SK-N-SH treated with all-trans-retinoic acid at 6 μM for 48 hours (cell line): ENCODE data around the gene TLCD5.
A peak's percentile ranks its signal among the peaks of the same experiment; 100 is the strongest.

ENCODE experiments used
- ATAC-seq: fragments of 200-7000 bp; cut with Tn5 transposase; 3 replicates; pipeline ENCODE4 v1.9.1; 2020; ENCODE audit warnings: mild to moderate bottlenecking, moderate library complexity
- ARNTL ChIP-seq: fragments of 450-650 bp; formaldehyde crosslinking; IDR thresholded peaks from 2 replicates; pipeline ENCODE4 v1.5.0; 2020; ENCODE audit warnings: low read depth, mild to moderate bottlenecking, moderate library complexity, borderline replicate concordance
- BACH2 ChIP-seq: fragments of 250-450 bp; sonication (Bioruptor Pico); IDR thresholded peaks from 2 replicates; pipeline ENCODE4 v1.9.0; 2021; ENCODE audit warnings: mild to moderate bottlenecking, borderline replicate concordance
- CSDC2 ChIP-seq: fragments of 250-450 bp; sonication (Bioruptor Pico); IDR thresholded peaks from 2 replicates; pipeline ENCODE4 v1.5.0; 2020; ENCODE audit warnings: mild to moderate bottlenecking, moderate library complexity
- CSRNP3 ChIP-seq: fragments of 250-450 bp; sonication (Bioruptor Pico); IDR thresholded peaks from 2 replicates; pipeline ENCODE4 v1.5.1; 2021; ENCODE audit warnings: mild to moderate bottlenecking, moderate library complexity
- ESRRG ChIP-seq: fragments of 250-450 bp; sonication (Bioruptor Pico); IDR thresholded peaks from 2 replicates; pipeline ENCODE4 v1.6.1; 2021; ENCODE audit warnings: mild to moderate bottlenecking
- GLIS3 ChIP-seq: fragments of 250-450 bp; sonication (Bioruptor Pico); IDR thresholded peaks from 2 replicates; pipeline ENCODE4 v1.5.0; 2020; ENCODE audit warnings: mild to moderate bottlenecking, moderate library complexity
- ISL1 ChIP-seq: fragments of 250-450 bp; sonication (Bioruptor Pico); IDR thresholded peaks from 2 replicates; pipeline ENCODE4 v2.1.2; 2022; ENCODE audit warnings: mild to moderate bottlenecking, moderate library complexity
- OSR1 ChIP-seq: fragments of 250-450 bp; sonication (Bioruptor Pico); IDR thresholded peaks from 2 replicates; pipeline ENCODE4 v1.8.0; 2022; ENCODE audit warnings: moderate library complexity, mild to moderate bottlenecking, inconsistent platforms
- PATZ1 ChIP-seq: fragments of 250-450 bp; sonication (Bioruptor Pico); IDR thresholded peaks from 2 replicates; pipeline ENCODE4 v1.8.0; 2020; ENCODE audit warnings: mild to moderate bottlenecking, moderate library complexity, borderline replicate concordance
- PPARA ChIP-seq: fragments of 250-450 bp; sonication (Bioruptor Pico); IDR thresholded peaks from 2 replicates; pipeline ENCODE4 v1.5.0; 2020; ENCODE audit warnings: mild to moderate bottlenecking, borderline replicate concordance
- RARB ChIP-seq: fragments of 250-450 bp; sonication (Bioruptor Pico); IDR thresholded peaks from 2 replicates; pipeline ENCODE4 v1.8.0; 2021; ENCODE audit warnings: mild to moderate bottlenecking, moderate library complexity
- SNAI2 ChIP-seq: fragments of 250-450 bp; sonication (Bioruptor Pico); IDR thresholded peaks from 2 replicates; pipeline ENCODE4 v1.5.0; 2020; ENCODE audit warnings: mild to moderate bottlenecking, moderate library complexity
- TCF4 ChIP-seq: fragments of 250-450 bp; sonication (Bioruptor Pico); IDR thresholded peaks from 2 replicates; pipeline ENCODE4 v1.8.0; 2021; ENCODE audit warnings: mild to moderate bottlenecking, moderate library complexity, borderline replicate concordance
- TOX ChIP-seq: fragments of 250-450 bp; sonication (Bioruptor Pico); IDR thresholded peaks from 2 replicates; pipeline ENCODE4 v1.8.0; 2021; ENCODE audit warnings: mild to moderate bottlenecking, moderate library complexity, borderline replicate concordance
- TSHZ2 ChIP-seq: fragments of 250-450 bp; sonication (Bioruptor Pico); IDR thresholded peaks from 2 replicates; pipeline ENCODE4 v1.5.0; 2020; ENCODE audit warnings: mild to moderate bottlenecking, moderate library complexity
- ZC3H10 ChIP-seq: fragments of 250-450 bp; sonication (Bioruptor Pico); IDR thresholded peaks from 2 replicates; pipeline ENCODE4 v1.5.1; 2021; ENCODE audit warnings: mild to moderate bottlenecking, moderate library complexity
- ZFP3 ChIP-seq: fragments of 250-450 bp; sonication (Bioruptor Pico); IDR thresholded peaks from 2 replicates; pipeline ENCODE4 v1.5.0; 2020; ENCODE audit warnings: mild to moderate bottlenecking, moderate library complexity
- ZNF70 ChIP-seq: fragments of 450-650 bp; formaldehyde crosslinking; IDR thresholded peaks from 2 replicates; pipeline ENCODE4 v1.5.0; 2020; ENCODE audit warnings: mild to moderate bottlenecking, moderate library complexity
- ZNF8 ChIP-seq: fragments of 450-650 bp; formaldehyde crosslinking; IDR thresholded peaks from 2 replicates; pipeline ENCODE4 v1.5.0; 2020; ENCODE audit warnings: mild to moderate bottlenecking, moderate library complexity
- TF ChIP-seq, protein P1 (sequence below): fragments of 250-450 bp; sonication (Bioruptor Pico); IDR thresholded peaks from 2 replicates; pipeline ENCODE4 v1.5.1; 2020; ENCODE audit warnings: low read depth, mild to moderate bottlenecking, moderate library complexity
- TF ChIP-seq, protein P2 (sequence below): fragments of 250-450 bp; sonication (Bioruptor Pico); IDR thresholded peaks from 2 replicates; pipeline ENCODE4 v1.8.0; 2021; ENCODE audit warnings: low read depth, mild to moderate bottlenecking, moderate library complexity, borderline replicate concordance

Gene TLCD5

DNA sequence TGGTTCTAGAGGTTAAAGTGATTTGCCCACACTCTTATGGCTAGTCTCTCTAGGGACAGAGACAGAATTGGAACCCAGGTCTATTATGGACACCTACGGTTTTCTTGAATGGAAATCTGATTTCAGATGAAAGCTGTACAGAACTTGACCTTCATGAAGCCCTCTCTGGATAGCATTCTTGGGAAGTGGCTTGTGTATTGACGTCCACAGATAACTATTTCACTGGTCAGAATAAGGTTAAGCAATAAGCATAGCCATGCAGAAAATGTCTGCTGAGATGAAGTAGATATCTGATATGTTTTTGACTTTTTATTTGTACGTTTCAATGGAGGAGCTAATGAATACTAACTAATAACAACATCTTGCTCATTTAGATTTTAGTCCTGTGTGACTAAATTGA lies 1.1 kb downstream of the TLCD5 start:
- peak; percentile 39 for ATAC-seq
- TF ChIP-seq, protein P1, sequence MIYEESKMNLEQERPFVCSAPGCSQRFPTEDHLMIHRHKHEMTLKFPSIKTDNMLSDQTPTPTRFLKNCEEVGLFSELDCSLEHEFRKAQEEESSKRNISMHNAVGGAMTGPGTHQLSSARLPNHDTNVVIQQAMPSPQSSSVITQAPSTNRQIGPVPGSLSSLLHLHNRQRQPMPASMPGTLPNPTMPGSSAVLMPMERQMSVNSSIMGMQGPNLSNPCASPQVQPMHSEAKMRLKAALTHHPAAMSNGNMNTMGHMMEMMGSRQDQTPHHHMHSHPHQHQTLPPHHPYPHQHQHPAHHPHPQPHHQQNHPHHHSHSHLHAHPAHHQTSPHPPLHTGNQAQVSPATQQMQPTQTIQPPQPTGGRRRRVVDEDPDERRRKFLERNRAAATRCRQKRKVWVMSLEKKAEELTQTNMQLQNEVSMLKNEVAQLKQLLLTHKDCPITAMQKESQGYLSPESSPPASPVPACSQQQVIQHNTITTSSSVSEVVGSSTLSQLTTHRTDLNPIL = no peak
- no peak for TF ChIP-seq ESRRG
- no peak for TF ChIP-seq PATZ1
- TF ChIP-seq ZNF70 = no peak
- no peak for TF ChIP-seq ZC3H10 (CRISPR knock-in tag)
- no peak for TF ChIP-seq GLIS3 (CRISPR knock-in tag)
- no peak for TF ChIP-seq ZNF8 (CRISPR knock-in tag)
- TF ChIP-seq RARB (CRISPR knock-in tag) = no peak
- no peak for TF ChIP-seq PPARA (CRISPR knock-in tag)
- no peak for TF ChIP-seq CSDC2 (CRISPR knock-in tag)
- no peak for TF ChIP-seq ARNTL
- TF ChIP-seq OSR1 (CRISPR knock-in tag) = no peak
- TF ChIP-seq SNAI2 (CRISPR knock-in tag) = no peak
- TF ChIP-seq ZFP3 = no peak
- no peak for TF ChIP-seq ISL1 (CRISPR knock-in tag)
- TF ChIP-seq, protein P2, sequence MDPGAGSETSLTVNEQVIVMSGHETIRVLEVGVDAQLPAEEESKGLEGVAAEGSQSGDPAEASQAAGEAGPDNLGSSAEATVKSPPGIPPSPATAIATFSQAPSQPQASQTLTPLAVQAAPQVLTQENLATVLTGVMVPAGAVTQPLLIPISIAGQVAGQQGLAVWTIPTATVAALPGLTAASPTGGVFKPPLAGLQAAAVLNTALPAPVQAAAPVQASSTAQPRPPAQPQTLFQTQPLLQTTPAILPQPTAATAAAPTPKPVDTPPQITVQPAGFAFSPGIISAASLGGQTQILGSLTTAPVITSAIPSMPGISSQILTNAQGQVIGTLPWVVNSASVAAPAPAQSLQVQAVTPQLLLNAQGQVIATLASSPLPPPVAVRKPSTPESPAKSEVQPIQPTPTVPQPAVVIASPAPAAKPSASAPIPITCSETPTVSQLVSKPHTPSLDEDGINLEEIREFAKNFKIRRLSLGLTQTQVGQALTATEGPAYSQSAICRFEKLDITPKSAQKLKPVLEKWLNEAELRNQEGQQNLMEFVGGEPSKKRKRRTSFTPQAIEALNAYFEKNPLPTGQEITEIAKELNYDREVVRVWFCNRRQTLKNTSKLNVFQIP = no peak
- TF ChIP-seq TCF4 = no peak
- no peak for TF ChIP-seq BACH2
- TF ChIP-seq CSRNP3 = no peak
- TF ChIP-seq TOX = no peak

DNA sequence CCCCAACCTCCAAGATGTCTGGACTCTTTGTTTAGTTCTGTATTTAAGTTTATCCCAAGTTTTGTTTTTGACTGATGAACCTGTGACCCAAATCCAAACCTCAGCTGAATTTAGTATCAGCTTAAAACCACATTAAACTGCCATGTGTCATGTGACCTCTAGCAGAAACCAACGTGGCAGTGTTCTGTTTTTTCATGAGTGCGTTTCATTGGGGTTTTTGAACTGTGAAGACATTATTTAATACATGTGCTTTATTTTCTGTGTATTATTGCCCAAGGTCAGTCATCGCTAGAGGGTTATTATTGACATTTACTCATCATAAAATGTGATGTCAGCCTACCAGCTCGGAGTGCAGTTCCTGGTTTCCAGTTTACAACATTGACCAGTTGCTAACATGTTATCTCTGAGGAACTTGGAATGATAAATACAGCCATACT lies 1.8 kb downstream of the TLCD5 start:
- TF ChIP-seq ZFP3 (no peak), ARNTL (no peak), PPARA (CRISPR knock-in tag) (no peak), CSDC2 (CRISPR knock-in tag) (no peak), GLIS3 (CRISPR knock-in tag) (no peak), ZNF70 (no peak), ISL1 (CRISPR knock-in tag) (no peak), OSR1 (CRISPR knock-in tag) (no peak), ESRRG (no peak), TSHZ2 (CRISPR knock-in tag) (no peak), BACH2 (no peak), ZC3H10 (CRISPR knock-in tag) (no peak)
- TF ChIP-seq, protein P2 = no peak
- TF ChIP-seq, protein P1 = no peak
- ATAC-seq = no peak
